SK-N-SH (cell line): ENCODE data around the gene FMNL1.

ENCODE experiments used
- CTCF ChIP-seq: fragments of 200-600 bp; sonication (generic); IDR thresholded peaks from 2 replicates; pipeline ENCODE4 v1.6.1; 2017; ENCODE audit warnings: antibody characterized with exemption, mild to moderate bottlenecking, moderate library complexity
- JUND ChIP-seq: IDR thresholded peaks from 2 replicates; pipeline ENCODE4 v1.4.0; 2012
- POLR2AphosphoS5 ChIP-seq: IDR thresholded peaks from 2 replicates; pipeline ENCODE4 v1.6.1; 2012; ENCODE audit warnings: low read depth, low read length
- REST ChIP-seq: IDR thresholded peaks from 2 replicates; pipeline ENCODE4 v1.6.1; 2012; ENCODE audit warnings: mild to moderate bottlenecking, low read depth, low read length, moderate library complexity
- TEAD4 ChIP-seq: IDR thresholded peaks from 2 replicates; pipeline ENCODE4 v1.4.0; 2012; ENCODE audit warnings: mild to moderate bottlenecking, borderline replicate concordance; ENCODE audit not compliant: insufficient read depth
- ZBTB33 ChIP-seq: IDR thresholded peaks from 2 replicates; pipeline ENCODE4 v1.4.0; 2012; ENCODE audit warnings: low read depth, borderline replicate concordance

GRCh38 chr17:45256114-45256966 lies 34.7 kb downstream of the FMNL1 start:
- TF ChIP-seq POLR2AphosphoS5 = no peak
- no peak; the same call in none of the 2 replicates for TF ChIP-seq CTCF
- no peak for TF ChIP-seq TEAD4
- no peak for TF ChIP-seq ZBTB33
- no peak for TF ChIP-seq JUND
- no peak for TF ChIP-seq REST
